IPS-18a (cell line): Measurements from ENCODE around the gene DCN.

Experiments used
- H3K27ac ChIP-seq: one replicate; pipeline ENCODE4 v1.5.1; 2013; ENCODE audit warnings: low read length
- H3K27me3 ChIP-seq: one replicate; pipeline ENCODE4 v1.6.1; 2013; ENCODE audit warnings: mild to moderate bottlenecking, low read length; ENCODE audit not compliant: control insufficient read depth, insufficient read depth
- H3K36me3 ChIP-seq: one replicate; pipeline ENCODE4 v1.6.1; 2013; ENCODE audit warnings: low read depth, low read length; ENCODE audit not compliant: control insufficient read depth
- H3K4me1 ChIP-seq: one replicate; pipeline ENCODE4 v1.6.1; 2013; ENCODE audit warnings: low read depth, low read length; ENCODE audit not compliant: control insufficient read depth
- H3K4me3 ChIP-seq: one replicate; pipeline ENCODE4 v1.5.1; 2013; ENCODE audit warnings: low read length
- H3K9ac ChIP-seq: one replicate; pipeline ENCODE4 v1.6.1; 2013; ENCODE audit warnings: mild to moderate bottlenecking, low read length, moderate library complexity
- H3K9me3 ChIP-seq: one replicate; pipeline ENCODE4 v1.6.1; 2013; ENCODE audit warnings: low read depth, low read length; ENCODE audit not compliant: control insufficient read depth

Gene DCN

DNA sequence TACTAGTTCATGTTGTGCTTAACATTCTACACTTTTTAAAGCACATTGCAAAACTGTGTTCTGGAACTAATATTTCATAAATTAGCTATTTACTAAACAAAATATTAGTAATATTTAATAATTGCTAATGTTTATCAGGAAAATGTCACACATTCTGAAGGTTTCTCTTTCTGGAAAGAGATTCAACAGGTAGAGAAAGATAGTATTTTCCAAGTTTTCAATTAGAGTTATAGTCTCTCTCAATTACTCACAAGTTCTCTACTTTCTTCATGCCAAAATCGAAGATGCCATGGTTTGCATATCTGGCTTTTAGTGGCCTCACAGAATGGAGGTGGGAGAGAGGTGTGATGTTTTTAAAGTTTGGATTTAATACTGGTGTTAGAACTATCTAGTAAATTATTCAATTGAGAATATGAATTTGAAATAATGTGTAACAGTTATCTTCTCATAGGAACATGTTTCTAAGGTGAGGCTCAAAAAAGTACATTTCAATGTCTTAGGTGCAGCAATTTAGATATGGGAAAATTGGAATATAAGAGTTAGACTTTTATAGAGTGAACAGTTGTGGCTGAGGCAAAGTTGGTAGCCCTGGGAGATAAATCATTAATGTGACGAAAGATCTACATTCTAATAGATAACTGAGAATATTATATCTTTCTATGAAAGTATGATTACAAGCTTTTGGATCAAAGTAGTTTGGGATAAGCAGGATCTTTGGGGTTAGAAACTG, 72.9 kb downstream of the DCN start:
- no peak overlapping the region for H3K4me3 ChIP-seq
- H3K36me3 ChIP-seq: no peaks in the 10 kb centered on the region
- no peak overlapping the region for H3K9ac ChIP-seq
- no peaks in the 10 kb centered on the region for H3K4me1 ChIP-seq
- no peaks in the 10 kb centered on the region for H3K9me3 ChIP-seq
- H3K27me3 ChIP-seq: no peaks in the 10 kb centered on the region
- no peak overlapping the region for H3K27ac ChIP-seq

DNA sequence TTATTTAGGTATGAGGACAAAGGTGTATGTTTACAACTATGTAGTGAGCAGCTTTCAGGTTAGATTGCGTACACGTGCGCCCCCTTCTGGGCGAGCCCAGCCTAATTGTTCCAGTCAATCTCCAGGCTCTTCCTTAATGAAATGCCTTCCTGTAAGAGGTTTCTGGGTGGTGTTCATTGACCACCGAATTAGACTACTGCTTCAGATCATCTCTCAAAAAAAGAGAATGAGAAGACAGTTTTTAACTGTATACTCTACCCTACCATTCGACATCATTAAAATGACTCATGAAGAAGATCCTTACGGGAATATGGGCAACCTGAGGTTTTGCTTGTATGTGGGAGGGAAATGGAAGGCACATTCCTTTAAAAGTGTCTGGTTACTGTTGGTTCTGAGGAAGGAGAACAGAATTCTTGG, 73.5 kb downstream of the DCN start:
- no peaks in the 10 kb centered on the region for H3K27me3 ChIP-seq
- no peak overlapping the region for H3K9ac ChIP-seq
- H3K4me1 ChIP-seq: no peaks in the 10 kb centered on the region
- H3K9me3 ChIP-seq: no peaks in the 10 kb centered on the region
- no peak overlapping the region for H3K4me3 ChIP-seq
- H3K36me3 ChIP-seq: no peaks in the 10 kb centered on the region
- no peak overlapping the region for H3K27ac ChIP-seq

DNA sequence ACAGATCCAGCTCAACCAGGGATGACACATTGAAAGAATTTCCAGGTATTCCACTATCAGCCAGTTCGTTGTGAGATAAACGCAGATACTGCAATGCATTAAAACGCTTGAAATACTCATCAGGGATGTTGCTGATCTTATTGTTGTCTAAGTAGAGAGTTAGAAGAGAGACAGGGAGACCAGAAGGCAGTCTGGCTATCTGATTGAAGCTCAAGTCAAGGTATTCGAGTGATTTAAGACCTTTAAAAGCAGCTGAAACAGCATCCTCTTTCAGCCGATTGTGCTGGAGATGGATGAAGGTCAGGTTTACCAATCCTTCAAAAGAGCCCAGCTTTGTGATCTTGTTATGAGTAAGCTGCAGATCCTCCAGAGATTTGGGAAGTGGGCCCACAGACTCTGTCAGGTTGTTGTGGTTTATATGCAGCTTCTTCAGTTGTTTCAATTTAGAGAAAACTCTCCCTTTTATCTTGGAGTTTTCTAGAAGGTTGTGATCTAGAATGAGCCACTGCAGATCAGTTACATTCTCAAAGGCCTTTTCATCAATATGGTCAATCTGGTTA, 74.3 kb downstream of the DCN start:
- no peak overlapping the region for H3K27ac ChIP-seq
- no peaks in the 10 kb centered on the region for H3K4me1 ChIP-seq
- H3K36me3 ChIP-seq: no peaks in the 10 kb centered on the region
- no peak overlapping the region for H3K4me3 ChIP-seq
- no peaks in the 10 kb centered on the region for H3K27me3 ChIP-seq
- H3K9me3 ChIP-seq: no peaks in the 10 kb centered on the region
- H3K9ac ChIP-seq: no peak overlapping the region

GRCh38 chr12:91106283-91106682, 76.3 kb downstream of the DCN start:
- H3K9me3 ChIP-seq: no peaks in the 10 kb centered on the region
- H3K36me3 ChIP-seq: no peaks in the 10 kb centered on the region
- H3K27me3 ChIP-seq: no peaks in the 10 kb centered on the region
- H3K4me3 ChIP-seq: no peak overlapping the region
- no peak overlapping the region for H3K27ac ChIP-seq
- no peaks in the 10 kb centered on the region for H3K4me1 ChIP-seq
- no peak overlapping the region for H3K9ac ChIP-seq

DNA sequence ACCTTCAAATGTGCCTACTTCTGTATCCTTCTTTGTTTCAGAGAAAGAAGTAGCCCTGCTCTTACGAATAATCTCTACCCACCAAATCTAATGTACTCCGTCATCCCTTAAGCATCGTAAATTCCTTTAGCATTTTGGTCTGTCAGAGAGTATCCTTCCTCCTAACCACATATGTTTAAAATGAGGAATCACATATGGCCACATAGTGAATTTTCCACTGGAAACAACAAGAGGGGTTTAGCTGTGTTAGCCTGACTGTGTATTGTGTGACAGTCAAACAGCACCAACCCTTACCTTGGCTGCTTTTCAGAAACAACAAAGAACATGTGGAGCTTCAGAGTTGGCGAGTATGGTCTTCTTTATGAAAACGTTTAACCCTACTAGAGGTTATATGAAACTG, 76.8 kb downstream of the DCN start:
- H3K36me3 ChIP-seq: no peaks in the 10 kb centered on the region
- H3K9me3 ChIP-seq: no peaks in the 10 kb centered on the region
- H3K4me1 ChIP-seq: no peaks in the 10 kb centered on the region
- no peak overlapping the region for H3K9ac ChIP-seq
- H3K4me3 ChIP-seq: no peak overlapping the region
- no peaks in the 10 kb centered on the region for H3K27me3 ChIP-seq
- no peak overlapping the region for H3K27ac ChIP-seq

DNA sequence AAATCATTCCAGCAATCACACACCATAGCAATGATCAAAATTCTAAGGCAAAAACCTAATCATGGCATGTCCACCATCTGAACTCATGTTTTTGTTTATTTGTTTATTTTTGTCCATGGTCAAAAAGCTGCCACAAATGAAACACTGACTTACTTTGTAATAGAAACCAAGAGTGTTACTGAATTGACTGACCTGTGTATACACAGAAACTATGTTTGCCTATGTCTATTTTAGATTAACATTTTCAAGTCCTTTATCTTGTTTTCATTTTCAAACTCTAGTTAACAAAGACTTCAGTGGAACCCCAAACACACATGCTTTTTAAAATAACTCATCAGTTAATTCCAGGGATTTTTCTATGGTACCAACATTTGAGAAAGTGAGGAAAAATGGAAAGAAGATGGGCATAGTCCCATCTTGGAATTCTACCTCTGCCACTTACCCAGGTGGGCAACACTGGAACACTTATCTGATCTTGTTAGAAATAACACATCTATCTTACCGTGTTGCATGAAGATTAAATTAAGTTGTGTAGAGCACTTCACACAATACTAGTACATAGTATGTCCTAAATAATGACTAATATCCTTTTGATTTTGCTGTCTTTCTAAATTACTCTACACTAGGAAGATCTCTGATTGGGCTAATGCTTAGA, 77.7 kb downstream of the DCN start:
- no peaks in the 10 kb centered on the region for H3K4me1 ChIP-seq
- no peak overlapping the region for H3K9ac ChIP-seq
- no peaks in the 10 kb centered on the region for H3K36me3 ChIP-seq
- no peaks in the 10 kb centered on the region for H3K27me3 ChIP-seq
- H3K27ac ChIP-seq: no peak overlapping the region
- H3K9me3 ChIP-seq: no peaks in the 10 kb centered on the region
- no peak overlapping the region for H3K4me3 ChIP-seq

DNA sequence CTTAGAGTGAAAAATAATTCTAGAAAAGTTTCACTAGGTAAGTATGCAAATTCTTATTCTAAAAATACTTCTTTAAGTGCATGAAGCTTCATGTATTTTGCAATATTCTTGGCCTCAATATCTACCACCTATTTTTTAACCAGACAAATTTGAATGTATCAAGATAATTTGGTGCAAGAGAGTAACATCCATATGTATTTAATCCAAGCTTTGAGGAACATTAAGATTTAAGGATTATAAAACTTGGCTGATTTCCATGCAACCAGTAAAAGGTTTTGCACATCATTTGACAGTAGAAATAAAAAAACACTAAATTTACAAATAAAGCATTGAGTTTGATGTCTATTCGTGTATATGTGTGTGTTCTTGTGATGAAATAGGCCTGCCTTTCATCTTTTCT, 79.0 kb downstream of the DCN start:
- H3K9me3 ChIP-seq: no peaks in the 10 kb centered on the region
- H3K4me1 ChIP-seq: no peaks in the 10 kb centered on the region

GRCh38 chr12:91103101-91103500, 79.5 kb downstream of the DCN start:
- H3K9ac ChIP-seq: no peak overlapping the region
- H3K9me3 ChIP-seq: no peaks in the 10 kb centered on the region
- H3K27ac ChIP-seq: no peak overlapping the region
- no peaks in the 10 kb centered on the region for H3K36me3 ChIP-seq
- no peaks in the 10 kb centered on the region for H3K4me1 ChIP-seq
- H3K27me3 ChIP-seq: no peaks in the 10 kb centered on the region
- no peak overlapping the region for H3K4me3 ChIP-seq

More for the DNA sequence above, 79.0 kb downstream of the DCN start:
- no peak overlapping the region for H3K27ac ChIP-seq
- no peak overlapping the region for H3K9ac ChIP-seq
- no peak overlapping the region for H3K4me3 ChIP-seq
- no peaks in the 10 kb centered on the region for H3K36me3 ChIP-seq
- H3K27me3 ChIP-seq: no peaks in the 10 kb centered on the region

- H3K4me1 ChIP-seq: no peaks in the 10 kb centered on the region
- H3K4me3 ChIP-seq: no peak overlapping the region
- H3K9me3 ChIP-seq: no peaks in the 10 kb centered on the region
- H3K9ac ChIP-seq: no peak overlapping the region
- H3K27me3 ChIP-seq: no peaks in the 10 kb centered on the region
- no peaks in the 10 kb centered on the region for H3K36me3 ChIP-seq
- H3K27ac ChIP-seq: no peak overlapping the region
Measured at GRCh38 chr12:91100906-91101305, 81.7 kb downstream of the DCN start.

GRCh38 chr12:91099836-91100235, 82.8 kb downstream of the DCN start:
- H3K27me3 ChIP-seq: no peaks in the 10 kb centered on the region
- H3K9me3 ChIP-seq: no peaks in the 10 kb centered on the region
- H3K9ac ChIP-seq: no peak overlapping the region
- H3K36me3 ChIP-seq: no peaks in the 10 kb centered on the region
- no peak overlapping the region for H3K27ac ChIP-seq
- no peak overlapping the region for H3K4me3 ChIP-seq
- no peaks in the 10 kb centered on the region for H3K4me1 ChIP-seq

GRCh38 chr12:91099341-91099740, 83.3 kb downstream of the DCN start:
- Histone ChIP-seq H3K27me3 (no peaks in the 10 kb centered on the region), H3K4me3 (no peak overlapping the region)

DNA sequence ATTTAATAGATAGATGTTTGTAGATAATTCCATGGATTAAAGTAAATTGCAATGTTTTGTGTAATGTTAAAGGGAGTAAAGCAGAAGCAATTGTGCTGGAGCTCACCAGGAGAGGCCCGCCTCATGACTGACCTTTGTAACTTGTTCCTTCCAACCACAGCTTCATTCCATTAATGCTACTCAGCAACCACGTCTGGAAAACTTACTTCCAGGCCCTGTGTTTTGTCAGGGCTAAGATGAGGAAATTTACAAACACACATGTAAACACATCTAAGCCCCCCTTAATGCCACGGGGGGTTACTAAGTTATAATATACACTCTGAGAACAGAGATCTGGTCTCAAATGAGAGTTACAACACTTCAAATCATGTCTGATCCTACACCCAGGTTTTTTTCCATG, 83.7 kb downstream of the DCN start:
- no peaks in the 10 kb centered on the region for H3K36me3 ChIP-seq
- no peak overlapping the region for H3K27ac ChIP-seq
- no peaks in the 10 kb centered on the region for H3K27me3 ChIP-seq
- H3K9ac ChIP-seq: no peak overlapping the region
- no peaks in the 10 kb centered on the region for H3K9me3 ChIP-seq
- H3K4me1 ChIP-seq: no peaks in the 10 kb centered on the region
- H3K4me3 ChIP-seq: no peak overlapping the region

More at GRCh38 chr12:91099341-91099740, 83.3 kb downstream of the DCN start:
- Histone ChIP-seq H3K4me1 (no peaks in the 10 kb centered on the region), H3K27ac (no peak overlapping the region), H3K9me3 (no peaks in the 10 kb centered on the region), H3K36me3 (no peaks in the 10 kb centered on the region), H3K9ac (no peak overlapping the region)
